Neutrophil (primary cell): ENCODE measurements around the gene GPSM1.

Experiments
- H3K27ac ChIP-seq: fragments of 200-600 bp; sonication (generic); 2 replicates; pipeline ENCODE4 v1.5.1; 2016; ENCODE audit warnings: mild to moderate bottlenecking, moderate library complexity
- H3K27me3 ChIP-seq: fragments of 200-600 bp; sonication (generic); 2 replicates; pipeline ENCODE4 v1.6.0; 2016; ENCODE audit warnings: mild to moderate bottlenecking
- H3K36me3 ChIP-seq: fragments of 200-600 bp; sonication (generic); 2 replicates; pipeline ENCODE4 v1.5.1; 2017
- H3K4me1 ChIP-seq, 2 experiments: fragments of 200-600 bp in 1 of 2; sonication (generic) in 1 of 2; 1 replicate in 1 of 2; 2 replicates in 1 of 2; pipeline versions ENCODE4 v1.5.1 to v1.6.1; 2013 to 2016; ENCODE audit warnings: low read depth in 1 of 2, low read length in 1 of 2, mild to moderate bottlenecking in 1 of 2, moderate library complexity in 1 of 2; ENCODE audit not compliant: control insufficient read depth in 1 of 2, insufficient read depth in 1 of 2
- H3K4me3 ChIP-seq, 2 experiments: fragments of 200-600 bp in 1 of 2; sonication (generic) in 1 of 2; 1 replicate in 1 of 2; 2 replicates in 1 of 2; pipeline ENCODE4 v1.5.1; 2013 to 2016; ENCODE audit warnings: low read depth in 1 of 2, low read length in 1 of 2, mild to moderate bottlenecking in 1 of 2, moderate library complexity in 1 of 2
- H3K9me3 ChIP-seq: fragments of 200-600 bp; sonication (generic); 2 replicates; pipeline ENCODE4 v1.5.1; 2016
- CTCF ChIP-seq: fragments of 200-600 bp; sonication (generic); IDR thresholded peaks from 2 replicates; pipeline ENCODE4 v1.5.1; 2016; ENCODE audit warnings: antibody characterized with exemption

GPSM1 gene

GRCh38 chr9:136300866-136301265 is 26.5 kb upstream of the GPSM1 start:
- no peak for TF ChIP-seq CTCF
- H3K27ac ChIP-seq, result no peak overlapping the region
- H3K4me3 ChIP-seq, result no peak overlapping the region
- peaks cover 11% of the 10 kb centered on the region for H3K27me3 ChIP-seq
- no peaks in the 10 kb centered on the region for H3K9me3 ChIP-seq
- no peaks in the 10 kb centered on the region for H3K36me3 ChIP-seq
- no peaks in the 10 kb centered on the region for H3K4me1 ChIP-seq

- no peak for TF ChIP-seq CTCF
- Histone ChIP-seq H3K9me3 (no peaks in the 10 kb centered on the region), H3K36me3 (no peaks in the 10 kb centered on the region), H3K4me3 (no peak overlapping the region), H3K4me1 (no peaks in the 10 kb centered on the region), H3K27me3 (peaks cover 27% of the 10 kb centered on the region), H3K27ac (no peak overlapping the region)
Measured at GRCh38 chr9:136302527-136302926, 24.8 kb upstream of the GPSM1 start.

GRCh38 chr9:136303066-136303824 is 24.1 kb upstream of the GPSM1 start:
- TF ChIP-seq CTCF, result no peak
- Histone ChIP-seq H3K27me3 (peaks cover 34% of the 10 kb centered on the region), H3K27ac (no peak overlapping the region), H3K4me3 (no peak overlapping the region), H3K9me3 (no peaks in the 10 kb centered on the region), H3K36me3 (no peaks in the 10 kb centered on the region), H3K4me1 (no peaks in the 10 kb centered on the region)

- Histone ChIP-seq H3K9me3 (no peaks in the 10 kb centered on the region), H3K4me1 (no peaks in the 10 kb centered on the region), H3K4me3 (no peak within 1 kb of the TSS), H3K36me3 (no peaks in the 10 kb centered on the region), H3K27ac (no peak within 1 kb of the TSS), H3K27me3 (peaks cover 41% of the 10 kb centered on the region)
- TF ChIP-seq CTCF, result no peak
Measured at GRCh38 chr9:136303825-136304416, 23.4 kb upstream of the GPSM1 start, which contains the start of gene CCDC187. Gene CCDC187, minus strand, starts transcription at chr9:136304094. Its CDS starts 264 bp downstream, at chr9:136303830.

- Histone ChIP-seq H3K27me3 (peaks cover 46% of the 10 kb centered on the region), H3K9me3 (no peaks in the 10 kb centered on the region)
Measured at GRCh38 chr9:136304456-136304855, 22.9 kb upstream of the GPSM1 start.

More at GRCh38 chr9:136304456-136304855, 22.9 kb upstream of the GPSM1 start:
- H3K4me1 ChIP-seq, result no peaks in the 10 kb centered on the region
- no peak overlapping the region for H3K4me3 ChIP-seq
- no peak overlapping the region for H3K27ac ChIP-seq
- no peaks in the 10 kb centered on the region for H3K36me3 ChIP-seq
- no peak for TF ChIP-seq CTCF
